Keratinocyte (primary cell): Measurements from ENCODE around the gene PAGE3. TPM values are rescaled to one million over a fixed set of nuclear protein-coding genes. Genes with fewer than 3 reads are reported as not detected.

ENCODE experiments used
- DNase-seq: peaks from one replicate; pipeline ENCODE4 v3.0.0-alpha.2; 2011; ENCODE audit warnings: low read depth, missing footprints, low spot score
- FAIRE-seq: peaks from 2 replicates; lab custom pipeline; 2011; peaks lifted over from hg19 to GRCh38; lab: Jason Lieb, UNC
- H2AFZ ChIP-seq: 2 replicates; pipeline ENCODE4 v1.6.0; 2012; ENCODE audit warnings: low read length, control low read depth, inconsistent platforms; ENCODE audit not compliant: control insufficient read depth
- H3K27ac ChIP-seq: 2 replicates; pipeline ENCODE4 v1.5.1; 2011; ENCODE audit warnings: low read length; ENCODE audit not compliant: control insufficient read depth, insufficient read depth
- H3K27me3 ChIP-seq: 3 replicates; pipeline ENCODE4 v1.6.0; 2011; ENCODE audit warnings: low read length; ENCODE audit not compliant: control insufficient read depth, insufficient read depth; ENCODE audit errors: extremely low read depth
- H3K36me3 ChIP-seq, 2 experiments: 2 replicates in 1 of 2; 3 replicates in 1 of 2; pipeline ENCODE4 v1.5.1; 2011; ENCODE audit warnings: low read length in 2 of 2, mild to moderate bottlenecking in 1 of 2; ENCODE audit not compliant: control insufficient read depth in 2 of 2, insufficient read depth in 2 of 2; ENCODE audit errors: extremely low read depth in 1 of 2
- H3K4me1 ChIP-seq: 3 replicates; pipeline ENCODE4 v1.5.1; 2011; ENCODE audit warnings: low read length; ENCODE audit not compliant: control insufficient read depth, insufficient read depth; ENCODE audit errors: extremely low read depth
- H3K4me2 ChIP-seq: 3 replicates; pipeline ENCODE4 v1.6.0; 2011; ENCODE audit warnings: low read depth, low read length; ENCODE audit not compliant: control insufficient read depth, insufficient read depth; ENCODE audit errors: extremely low read depth
- H3K4me3 ChIP-seq, 3 experiments: fragments of 200-600 bp in 1 of 3; sonication (generic) in 1 of 3; 2 replicates in 2 of 3; 3 replicates in 1 of 3; pipeline ENCODE4 v1.5.1; 2011 to 2016; ENCODE audit warnings: low read length in 3 of 3, mild to moderate bottlenecking in 3 of 3, control low read depth in 2 of 3, inconsistent platforms in 1 of 3, low read depth in 1 of 3, mixed read lengths in 1 of 3, mixed run types in 1 of 3, moderate library complexity in 1 of 3; ENCODE audit not compliant: control insufficient read depth in 2 of 3, insufficient read depth in 2 of 3; ENCODE audit errors: extremely low read depth in 1 of 3
- H3K79me2 ChIP-seq: 2 replicates; pipeline ENCODE4 v1.6.0; 2012; ENCODE audit warnings: low read length; ENCODE audit not compliant: control insufficient read depth, insufficient read depth
- H3K9ac ChIP-seq: 3 replicates; pipeline ENCODE4 v1.6.0; 2011; ENCODE audit warnings: low read length; ENCODE audit not compliant: control insufficient read depth, insufficient read depth; ENCODE audit errors: extremely low read depth
- H3K9me1 ChIP-seq: 3 replicates; pipeline ENCODE4 v1.6.0; 2011; ENCODE audit warnings: low read length; ENCODE audit not compliant: control insufficient read depth, insufficient read depth; ENCODE audit errors: extremely low read depth
- H3K9me3 ChIP-seq: 2 replicates; pipeline ENCODE4 v1.5.1; 2012; ENCODE audit warnings: low read depth, low read length; ENCODE audit not compliant: control insufficient read depth
- H4K20me1 ChIP-seq: 3 replicates; pipeline ENCODE4 v1.6.0; 2011; ENCODE audit warnings: low read length; ENCODE audit not compliant: control insufficient read depth, insufficient read depth; ENCODE audit errors: extremely low read depth
- CTCF ChIP-seq, 3 experiments: IDR thresholded peaks in 1 of 3; conservative IDR thresholded peaks in 1 of 3; optimal IDR thresholded peaks in 1 of 3; 2 replicates in 2 of 3; 3 replicates in 1 of 3; pipeline versions ENCODE3 to v1.5.1; 2011; ENCODE audit warnings: low read length in 3 of 3, mild to moderate bottlenecking in 3 of 3, moderate library complexity in 2 of 3, control low read depth in 1 of 3, inconsistent platforms in 1 of 3; ENCODE audit not compliant: insufficient read depth in 2 of 3; ENCODE audit errors: extremely low read depth in 1 of 3
- EZH2 ChIP-seq: IDR thresholded peaks from one replicate; pipeline ENCODE4 v1.6.1; 2012; ENCODE audit warnings: inconsistent platforms, mild to moderate bottlenecking, low read length, moderate library complexity
- dilution Hi-C: fragments of 300-500 bp; cut with MboI; formaldehyde crosslinking; loops from one replicate; pipeline ENCODE4 v1.7.0; 2020; ENCODE audit warnings: low sequenced_read_pairs; ENCODE audit not compliant: extremely low pct_ligation_motif_present
- polyA plus RNA-seq, 5 experiments: library from polyadenylated mRNA; depleted of rRNA in 3 of 5; stranded (reverse) in 3 of 5; stranded (forward) in 1 of 5; unstranded in 1 of 5; fragments of >200 nt; gene quantifications; 1 replicate in 1 of 5; 2 replicates in 3 of 5; 3 replicates in 1 of 5; pipeline versions ENCODE4 v1.2.1 to v1.2.3, GENCODE V29; 2011 to 2012; ENCODE audit warnings: missing spikeins in 2 of 5, low read depth in 1 of 5, low replicate concordance in 1 of 5

Gene PAGE3
- polyA plus RNA-seq, 1 donor (not counting 4 experiments of a cell fraction or from before 2014, with no cell fraction given) = not detected

- DNase-seq (no peak), FAIRE-seq (no peak)
- no peaks in the 10 kb centered on the region for H4K20me1 ChIP-seq
- no peak overlapping the region for H3K9ac ChIP-seq
- no peaks in the 10 kb centered on the region for H3K36me3 ChIP-seq
- no peak overlapping the region for H3K4me2 ChIP-seq
- no peaks in the 10 kb centered on the region for H3K9me1 ChIP-seq
- H3K79me2 ChIP-seq = no peaks in the 10 kb centered on the region
- no peaks in the 10 kb centered on the region for H3K4me1 ChIP-seq
- no peak overlapping the region for H3K4me3 ChIP-seq
- dilution Hi-C loops = no loop called here
- H3K9me3 ChIP-seq = no peaks in the 10 kb centered on the region
- no peak for TF ChIP-seq EZH2
- no peak for TF ChIP-seq CTCF (optimal IDR thresholded peaks at IDR 0.05 in 1 of 3, IDR thresholded peaks at IDR 0.05 in 1 of 3, conservative IDR thresholded peaks at IDR 0.05 in 1 of 3; ENCODE audit: extremely low read depth in 1 of 3, insufficient read depth in 2 of 3, low read length in 3 of 3)
- no peaks in the 10 kb centered on the region for H3K27me3 ChIP-seq
- H2AFZ ChIP-seq = no peak overlapping the region
- no peak overlapping the region for H3K27ac ChIP-seq
Observed at GRCh38 chrX:55240788-55241340, 23.9 kb downstream of the PAGE3 start.

GRCh38 chrX:55220119-55220794, 44.5 kb downstream of the PAGE3 start, which contains the start of gene PAGE5:
Gene PAGE5 (plus strand): TSS chrX:55220346. CDS start chrX:55221383, 1,037 bp downstream.
- Histone ChIP-seq H2AFZ (no peak within 1 kb of the TSS), H3K9ac (no peak within 1 kb of the TSS), H3K79me2 (no peaks in the 10 kb centered on the region), H3K27me3 (no peaks in the 10 kb centered on the region), H3K36me3 (no peaks in the 10 kb centered on the region), H3K4me3 (no peak within 1 kb of the TSS), H3K4me1 (no peaks in the 10 kb centered on the region), H3K9me3 (peaks cover 2% of the 10 kb centered on the region), H3K27ac (no peak within 1 kb of the TSS), H3K9me1 (no peaks in the 10 kb centered on the region), H3K4me2 (no peak within 1 kb of the TSS), H4K20me1 (no peaks in the 10 kb centered on the region)
- dilution Hi-C loops = no loop called here
- no peak for FAIRE-seq
- no peak for TF ChIP-seq EZH2
- TF ChIP-seq CTCF (optimal IDR thresholded peaks at IDR 0.05 in 1 of 3, IDR thresholded peaks at IDR 0.05 in 1 of 3, conservative IDR thresholded peaks at IDR 0.05 in 1 of 3; ENCODE audit: extremely low read depth in 1 of 3, insufficient read depth in 2 of 3, low read length in 3 of 3) = no peak
- DNase-seq = no peak
